Activated CD8-positive, alpha-beta memory T cell treated with anti-CD3 and anti-CD28 coated beads, Interleukin-2, amount 50 U/mL, for 48 hours (primary cell): ENCODE measurements around the gene MORC3.
"Not testable (repeated sequence)": the region's sequence is repeated elsewhere in the genome, so short reads cannot be mapped to it uniquely, and the experiment has no call there.

ENCODE experiments used
- DNase-seq: peaks from one replicate; pipeline ENCODE4 v3.0.0-alpha.2; 2020

MORC3 gene

DNA sequence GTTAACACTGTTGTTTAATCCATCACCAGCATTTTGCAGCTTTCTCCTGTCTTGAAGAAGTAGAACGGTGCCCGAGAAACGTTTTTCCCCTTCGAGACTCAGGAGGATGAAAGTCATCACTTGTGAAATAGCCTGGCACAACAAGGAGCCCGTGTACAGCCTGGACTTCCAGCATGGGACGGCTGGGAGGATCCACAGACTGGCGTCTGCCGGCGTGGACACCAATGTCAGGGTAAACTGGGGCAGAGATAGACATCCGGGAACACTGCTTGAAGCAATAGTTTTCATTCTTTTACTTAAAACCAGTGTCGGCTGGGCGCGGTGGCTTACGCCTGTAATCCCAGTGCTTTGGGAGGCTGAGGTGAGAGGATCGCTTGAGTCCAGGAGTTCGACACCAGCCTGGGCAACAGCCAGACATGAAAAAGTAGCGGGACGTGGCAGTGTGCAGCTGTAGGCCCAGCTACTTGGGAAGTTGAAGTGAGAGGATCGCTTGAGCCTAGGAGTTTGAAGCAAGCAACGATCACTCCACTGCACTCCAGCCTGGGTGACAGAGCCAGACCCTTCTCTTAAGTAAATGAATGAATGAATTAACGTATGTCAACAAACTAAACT is 66.1 kb downstream of the MORC3 start:
- no peak for DNase-seq

GRCh38 chr21:36388096-36388495 is 68.1 kb downstream of the MORC3 start:
- DNase-seq: no peak

DNA sequence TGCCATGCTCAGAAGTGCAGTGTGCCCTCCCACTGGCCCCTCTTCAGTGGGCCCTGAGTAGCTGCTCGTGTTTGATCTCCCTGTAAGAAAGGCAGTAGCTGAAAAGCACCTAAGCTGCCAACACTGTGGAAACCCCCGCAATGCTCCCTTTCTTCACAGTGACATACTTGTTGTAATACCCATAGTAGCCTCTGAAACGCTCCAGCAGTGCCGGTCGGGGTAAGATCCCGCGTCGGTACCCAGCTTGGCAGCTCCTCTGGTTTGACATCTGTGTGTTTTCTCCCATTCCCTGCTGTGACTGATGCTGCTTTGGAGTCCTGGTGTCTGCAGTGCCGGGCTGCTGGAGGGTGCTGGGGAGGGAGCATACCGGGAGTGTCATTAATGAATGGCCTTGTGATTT is 68.8 kb downstream of the MORC3 start:
- DNase-seq: no peak

DNA sequence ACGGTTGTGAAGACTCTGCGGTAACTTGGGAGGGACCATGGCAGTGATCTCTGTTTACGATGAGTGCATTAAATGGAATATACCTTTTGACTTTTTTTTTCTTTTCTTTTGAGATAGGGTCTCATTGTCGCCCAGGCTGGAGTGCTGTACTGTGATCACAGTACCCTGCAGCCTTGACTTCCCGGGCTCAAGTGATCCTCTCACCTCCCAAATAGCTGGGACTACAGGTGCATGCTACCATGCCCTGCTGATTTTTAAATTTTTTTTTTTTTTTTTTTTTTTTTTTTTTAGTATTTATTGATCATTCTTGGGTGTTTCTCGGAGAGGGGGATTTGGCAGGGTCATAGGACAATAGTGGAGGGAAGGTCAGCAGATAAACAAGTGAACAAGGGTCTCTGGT is 71.7 kb downstream of the MORC3 start:
- peak; percentile 8 for DNase-seq

DNA sequence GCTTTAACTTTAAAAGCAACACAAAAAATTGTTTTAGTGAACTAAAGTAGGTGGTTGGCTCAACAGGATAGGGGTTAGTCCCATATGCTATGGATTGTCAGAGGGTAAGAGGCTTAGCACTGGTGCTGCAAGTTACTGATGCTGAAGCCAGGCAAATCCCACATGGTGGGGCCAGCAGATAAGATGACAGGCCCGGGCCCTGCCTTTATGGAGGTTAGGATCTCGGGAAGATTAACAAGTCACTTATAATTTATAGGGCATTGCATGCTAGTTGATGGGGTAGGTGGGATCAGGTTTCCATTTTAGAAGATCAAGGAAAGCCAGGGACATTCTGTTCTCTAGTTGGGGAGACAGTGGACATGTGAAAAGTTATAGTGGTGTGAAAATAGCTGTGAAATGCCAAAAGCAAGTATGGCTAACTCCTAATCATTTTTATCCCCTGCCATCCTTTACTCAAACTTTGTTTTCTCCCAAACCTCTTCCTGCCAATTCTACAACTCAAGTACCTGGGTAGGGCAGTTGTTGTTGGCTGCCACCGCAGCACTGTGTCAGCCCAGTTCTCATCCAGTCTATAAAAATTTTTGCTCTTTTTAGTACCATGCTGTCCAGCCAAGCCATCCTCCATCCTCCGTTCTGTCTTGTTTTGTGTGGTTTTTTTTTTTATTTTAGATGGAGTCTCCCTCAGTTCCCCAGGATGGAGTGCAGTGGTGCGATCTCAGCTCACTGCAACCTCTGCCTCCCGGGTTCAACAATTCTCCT is 75.5 kb downstream of the MORC3 start:
- DNase-seq: peak; percentile 35

- DNase-seq: no peak
Observed at GRCh38 chr21:36396325-36396724, 76.3 kb downstream of the MORC3 start.

- DNase-seq: no peak
Observed at GRCh38 chr21:36396971-36397370, 77.0 kb downstream of the MORC3 start.

DNA sequence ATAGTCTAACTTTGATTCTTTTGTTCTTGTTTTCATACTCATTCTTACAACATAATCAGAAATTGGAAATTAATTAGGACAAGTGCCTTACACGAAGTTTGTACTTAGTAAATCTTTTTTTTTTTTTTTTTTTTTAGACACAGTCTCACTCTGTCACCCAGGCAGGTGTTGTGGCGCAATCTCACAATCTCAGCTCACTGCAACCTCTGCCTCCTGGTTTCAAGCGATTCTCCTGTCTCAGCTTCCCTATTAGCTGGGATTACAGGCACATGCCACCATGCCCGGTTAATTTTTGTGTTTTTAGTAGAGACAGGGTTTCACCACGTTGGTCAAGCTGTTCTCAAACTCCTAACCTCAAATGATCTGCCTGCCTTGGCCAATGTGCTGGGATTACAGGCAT is 77.6 kb downstream of the MORC3 start:
- DNase-seq: no peak

DNA sequence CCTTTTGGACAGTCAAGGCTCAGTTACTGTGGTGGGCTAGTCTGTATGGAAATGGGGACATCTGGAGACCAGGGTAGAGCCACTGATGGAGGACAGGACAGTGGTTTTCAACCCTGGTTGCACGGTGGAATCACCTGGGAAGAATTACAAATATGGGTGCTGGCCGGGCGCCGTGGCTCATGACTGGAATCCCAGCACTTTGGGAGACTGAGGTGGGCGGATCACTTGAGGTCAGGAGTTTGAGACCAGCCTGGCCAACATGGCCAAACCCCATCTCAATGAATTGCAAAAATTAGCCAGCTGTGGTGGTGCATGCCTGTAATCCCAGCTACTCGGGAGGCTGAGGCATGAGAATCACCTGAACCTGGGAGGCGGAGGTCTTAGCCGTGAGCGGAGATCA is 79.7 kb downstream of the MORC3 start:
- DNase-seq: not testable (repeated sequence)

DNA sequence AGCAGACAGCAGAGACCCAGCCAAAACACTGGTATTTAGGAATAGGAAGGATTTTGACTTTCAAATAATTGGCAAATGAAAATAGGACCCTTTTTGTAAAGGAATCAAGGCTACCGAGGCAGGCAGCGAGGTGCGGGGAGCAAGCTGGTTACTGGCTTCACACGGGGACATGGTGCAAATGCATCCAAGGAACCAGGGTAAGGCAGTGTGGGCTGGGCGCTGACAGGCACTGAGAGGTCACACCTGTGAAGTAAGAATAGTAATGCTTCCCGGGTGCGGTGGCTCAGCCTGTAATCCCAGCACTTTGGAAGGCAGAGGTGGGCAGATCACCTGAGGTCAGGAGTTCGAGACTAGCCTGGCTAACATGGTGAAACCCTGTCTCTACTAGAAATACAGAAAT is 80.7 kb downstream of the MORC3 start:
- DNase-seq: no peak

- DNase-seq: no peak
Observed at GRCh38 chr21:36402339-36402738, 82.3 kb downstream of the MORC3 start.

DNA sequence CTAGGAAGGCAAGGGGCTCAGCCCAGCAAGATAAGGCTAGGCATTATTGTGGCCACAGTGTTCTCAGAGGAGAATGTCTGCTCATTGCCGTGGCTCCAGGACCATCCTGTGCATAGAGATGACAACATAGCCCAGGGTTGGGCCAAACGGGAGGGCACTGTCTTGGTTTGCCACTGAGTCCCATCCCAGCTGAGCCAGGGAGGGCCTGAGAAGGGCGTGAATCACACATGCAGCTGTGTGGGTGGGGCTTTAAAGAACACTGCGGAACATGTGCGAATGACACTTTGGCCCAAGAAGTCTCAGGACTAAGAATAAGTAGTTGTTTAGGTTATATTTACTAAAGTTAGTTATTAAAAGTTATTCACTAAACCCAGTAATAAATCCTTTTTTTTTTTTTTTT is 83.7 kb downstream of the MORC3 start:
- DNase-seq: no peak

DNA sequence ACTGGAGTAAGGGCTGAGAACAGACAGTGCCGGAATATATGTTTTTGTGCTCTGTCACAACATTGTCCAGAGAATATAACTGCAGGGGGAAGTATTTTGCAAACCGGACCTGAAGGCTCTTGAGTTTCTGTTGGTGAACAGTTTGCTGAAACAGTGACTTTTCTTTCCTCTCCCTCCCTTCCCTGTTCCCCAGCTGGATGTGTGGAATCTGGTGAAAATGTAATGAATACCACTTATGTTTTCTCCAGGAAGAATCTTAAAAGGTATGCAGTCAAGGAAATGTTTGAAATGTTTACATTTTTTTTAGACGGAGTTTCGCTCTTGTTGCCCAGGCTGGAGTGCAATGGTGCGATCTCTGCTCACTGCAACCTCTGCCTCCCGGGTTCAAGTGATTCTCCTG is 88.6 kb downstream of the MORC3 start:
- DNase-seq: no peak

GRCh38 chr21:36411301-36411700 is 91.3 kb downstream of the MORC3 start:
- no peak for DNase-seq

- no peak for DNase-seq
Observed at GRCh38 chr21:36412916-36413315, 92.9 kb downstream of the MORC3 start.

- no peak for DNase-seq
Observed at GRCh38 chr21:36415375-36415774, 95.4 kb downstream of the MORC3 start.

GRCh38 chr21:36419241-36419640 is 99.2 kb downstream of the MORC3 start:
- no peak for DNase-seq

GRCh38 chr21:36419996-36420395 is 100.0 kb downstream of the MORC3 start:
- DNase-seq: peak; percentile 68

DNA sequence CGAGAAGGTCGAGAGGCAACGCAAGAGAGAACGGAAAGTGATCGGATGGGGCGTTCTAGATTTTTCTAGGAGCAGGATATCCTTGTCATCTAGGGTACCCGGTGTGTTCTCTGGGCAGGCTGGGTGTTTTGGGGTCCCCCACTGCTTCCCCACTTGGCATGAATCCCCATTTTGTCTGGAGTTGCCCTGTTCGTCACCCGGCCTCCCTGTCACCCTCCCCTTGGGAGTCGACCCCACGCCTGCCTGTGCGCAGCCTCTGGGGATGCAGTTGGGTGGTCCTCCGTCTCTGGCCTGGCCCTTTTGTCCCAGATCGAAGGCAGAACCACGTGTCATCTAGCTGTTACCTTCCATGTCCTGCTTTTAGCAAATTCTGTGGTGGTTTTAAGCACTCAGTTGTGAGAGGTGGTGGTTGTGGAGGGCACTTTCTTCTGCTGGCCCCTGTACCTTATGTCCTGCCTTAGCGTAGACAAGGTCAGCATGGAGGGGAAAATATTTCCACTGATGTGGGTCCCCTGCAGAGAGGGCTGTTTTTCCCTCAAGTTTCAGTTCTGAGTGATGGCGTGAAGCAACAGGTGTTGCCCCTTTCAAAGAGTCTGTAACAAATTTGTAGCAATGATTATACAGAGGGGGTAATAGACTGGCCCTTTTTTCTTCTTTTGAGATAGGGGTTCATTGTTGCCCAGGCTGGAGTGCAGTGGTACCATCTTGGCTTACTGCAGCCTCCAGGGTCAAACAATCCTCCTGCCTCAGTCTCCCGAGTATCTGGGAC is 100.8 kb downstream of the MORC3 start:
- no peak for DNase-seq

DNA sequence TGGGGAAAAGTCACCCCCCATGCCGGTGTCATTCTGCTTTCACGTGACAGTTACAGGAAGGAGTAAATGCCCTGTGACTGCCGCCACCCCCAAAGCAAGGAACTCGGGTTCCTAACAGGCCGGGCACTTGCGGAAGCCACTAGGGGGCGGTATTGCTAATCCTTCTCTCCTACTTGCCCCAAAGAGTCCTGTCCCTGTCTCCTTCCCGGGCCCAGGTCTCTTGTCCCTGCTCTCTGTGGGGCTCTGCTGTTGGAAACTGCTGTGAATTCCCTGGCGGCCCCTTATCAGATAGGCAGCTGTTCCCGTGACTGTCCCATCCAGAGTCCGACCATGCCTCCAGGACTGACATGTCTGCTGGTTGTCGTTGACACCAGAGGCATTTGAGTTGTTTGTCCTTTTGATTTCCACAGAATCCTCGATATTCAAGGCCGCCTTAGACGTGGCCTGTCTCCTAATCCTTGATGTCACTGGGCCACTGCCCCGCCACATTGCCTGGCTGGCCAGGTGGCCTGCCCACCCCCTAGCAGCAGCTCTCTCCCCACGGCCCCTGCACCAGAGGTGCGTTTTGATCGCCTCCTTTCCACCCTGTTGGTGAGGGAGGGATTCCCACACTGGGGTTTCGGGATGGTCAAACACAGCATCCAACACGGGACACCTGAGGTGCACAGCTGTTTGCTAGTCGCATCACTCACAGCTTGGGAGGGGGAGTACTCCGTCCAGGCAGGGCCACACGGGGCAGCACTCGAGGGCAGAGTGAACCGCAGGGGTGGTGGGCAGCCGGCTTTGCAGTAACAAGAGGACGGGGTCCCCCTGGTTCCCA is 102.5 kb downstream of the MORC3 start:
- peak; percentile 79 for DNase-seq

DNA sequence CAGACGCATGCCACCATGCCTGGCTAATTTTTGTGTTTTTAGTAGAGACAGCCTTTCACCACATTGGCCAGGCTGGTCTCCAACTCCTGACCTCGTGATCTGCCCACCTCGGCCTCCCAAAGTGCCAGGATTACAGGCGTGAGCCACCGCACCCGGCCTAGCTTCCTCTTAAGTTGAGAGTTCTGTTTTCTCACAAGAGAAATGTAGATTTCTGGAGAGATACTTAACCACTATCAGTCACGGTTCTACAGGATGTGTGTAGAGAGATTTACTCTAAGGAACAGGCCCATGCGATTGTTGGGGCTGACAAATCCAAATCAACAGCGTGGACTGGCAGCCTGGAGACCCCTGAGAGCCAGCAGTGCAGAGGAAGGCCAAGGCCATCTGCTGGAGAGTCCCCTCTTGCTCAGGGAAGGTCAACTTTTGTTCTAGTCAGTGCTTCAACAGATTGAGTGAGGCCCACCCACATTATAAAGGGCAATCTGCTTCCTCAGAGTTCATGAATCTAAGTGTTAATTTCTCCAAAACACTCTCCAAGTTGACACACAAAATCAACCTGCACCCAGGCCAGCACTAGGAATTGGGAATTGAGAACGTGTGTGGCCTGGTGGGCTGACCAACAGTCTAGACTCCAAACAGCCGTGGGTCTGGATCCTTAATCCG is 103.9 kb downstream of the MORC3 start:
- DNase-seq: no peak

- DNase-seq: no peak
Observed at GRCh38 chr21:36424592-36424991, 104.6 kb downstream of the MORC3 start.

DNA sequence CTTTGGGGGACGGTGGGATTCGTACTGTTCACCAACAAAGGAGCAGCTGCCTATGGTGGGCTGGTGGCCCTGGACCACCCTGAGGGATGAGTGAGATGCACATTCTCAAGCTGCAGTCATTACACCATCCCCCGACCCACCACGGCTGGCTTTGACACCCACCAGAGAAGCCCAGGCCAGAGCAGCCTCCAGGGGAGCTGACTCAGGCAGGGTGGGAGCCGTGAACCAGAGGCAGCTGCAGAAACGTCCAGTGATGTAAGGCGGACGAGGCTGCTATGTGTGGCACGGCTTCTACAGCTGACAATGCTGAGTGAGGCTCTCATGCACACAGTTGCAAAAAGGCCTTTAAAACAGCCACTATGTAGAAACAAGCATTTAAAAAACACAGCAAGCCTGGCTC is 105.3 kb downstream of the MORC3 start:
- no peak for DNase-seq
